Natural killer cell (primary cell): Measurements from ENCODE around the gene NAA25. TPM values are rescaled to one million over a fixed set of nuclear protein-coding genes. Genes with fewer than 3 reads are reported as not detected.

Experiments used
- ATAC-seq, 3 donors: fragments of 150-1000 bp in 2 of 3; fragments of 200-7000 bp in 1 of 3; cut with Tn5 transposase; 1 replicate in 1 of 3; 2 replicates in 2 of 3; pipeline ENCODE4 v1.10.0; 2021; ENCODE audit warnings: mild to moderate bottlenecking in 2 of 3, moderate library complexity in 2 of 3
- DNase-seq, 2 donors: peaks; one replicate each; pipeline versions ENCODE4 v3.0.0 to v3.0.0-alpha.2; 2013 to 2021; ENCODE audit warnings: mixed read lengths in 1 of 2
- H3K27ac ChIP-seq: one replicate; pipeline ENCODE4 v1.5.1; 2013; ENCODE audit warnings: mild to moderate bottlenecking, low read length
- H3K27me3 ChIP-seq: one replicate; pipeline ENCODE4 v1.6.1; 2013; ENCODE audit warnings: low read length; ENCODE audit not compliant: control insufficient read depth, insufficient read depth
- H3K36me3 ChIP-seq: one replicate; pipeline ENCODE4 v1.6.1; 2013; ENCODE audit warnings: low read length; ENCODE audit not compliant: control insufficient read depth, insufficient read depth
- H3K4me1 ChIP-seq: one replicate; pipeline ENCODE4 v1.6.1; 2013; ENCODE audit warnings: low read length; ENCODE audit not compliant: control insufficient read depth, insufficient read depth
- H3K4me3 ChIP-seq: one replicate; pipeline ENCODE4 v1.5.1; 2013; ENCODE audit warnings: low read length
- H3K9me3 ChIP-seq: one replicate; pipeline ENCODE4 v1.6.1; 2013; ENCODE audit warnings: low read length; ENCODE audit not compliant: control insufficient read depth, insufficient read depth
- H3K27ac Mint-ChIP-seq, 2 donors: one replicate each; pipeline ENCODE4 v1.8.0; 2022; ENCODE audit warnings: mild to moderate bottlenecking in 2 of 2, mixed read lengths in 2 of 2, moderate library complexity in 1 of 2
- H3K27me3 Mint-ChIP-seq, 2 donors: one replicate each; pipeline ENCODE4 v1.8.0; 2022; ENCODE audit warnings: low read depth in 2 of 2, mixed read lengths in 2 of 2
- H3K36me3 Mint-ChIP-seq: one replicate; pipeline ENCODE4 v1.8.0; 2022; ENCODE audit warnings: mixed read lengths
- H3K4me1 Mint-ChIP-seq, 2 donors: one replicate each; pipeline ENCODE4 v1.8.0; 2022; ENCODE audit warnings: mixed read lengths in 2 of 2
- H3K4me3 Mint-ChIP-seq: one replicate; pipeline ENCODE4 v1.8.0; 2022; ENCODE audit warnings: mild to moderate bottlenecking, moderate library complexity, mixed read lengths
- H3K9me3 Mint-ChIP-seq, 2 donors: one replicate each; pipeline ENCODE4 v1.8.0; 2022; ENCODE audit warnings: mixed read lengths in 2 of 2
- WGBS: methylation state at CpG from one replicate; pipeline ENCODE4 v1.1.7; 2013; ENCODE audit warnings: missing lambda C conversion rate; ENCODE audit not compliant: insufficient coverage; 5-methylcytosine and 5-hydroxymethylcytosine counted together
- intact Hi-C: fragments of 100-400 bp; cut with micrococcal nuclease; formaldehyde crosslinking; loops from one replicate; pipeline ENCODE4 v1.14.2; 2022
- total RNA-seq, 4 donors: library from RNA; stranded (reverse); fragments of 120-200 nt in 1 of 4; gene quantifications; one replicate each; pipeline versions ENCODE4 v1.2.3 to v1.2.4, GENCODE V29; 2013 to 2022
- TF ChIP-seq, protein P1 (sequence below): fragments of 200-600 bp; IDR thresholded peaks from one replicate; pipeline ENCODE4 v1.8.0; 2022; ENCODE audit warnings: antibody characterized with exemption

Gene NAA25
- total RNA-seq, 3 donors from 2014 or later (not counting 1 experiment from before 2014, with no cell fraction given), result 25.8 to 34.4 (median 30.7) TPM

DNA sequence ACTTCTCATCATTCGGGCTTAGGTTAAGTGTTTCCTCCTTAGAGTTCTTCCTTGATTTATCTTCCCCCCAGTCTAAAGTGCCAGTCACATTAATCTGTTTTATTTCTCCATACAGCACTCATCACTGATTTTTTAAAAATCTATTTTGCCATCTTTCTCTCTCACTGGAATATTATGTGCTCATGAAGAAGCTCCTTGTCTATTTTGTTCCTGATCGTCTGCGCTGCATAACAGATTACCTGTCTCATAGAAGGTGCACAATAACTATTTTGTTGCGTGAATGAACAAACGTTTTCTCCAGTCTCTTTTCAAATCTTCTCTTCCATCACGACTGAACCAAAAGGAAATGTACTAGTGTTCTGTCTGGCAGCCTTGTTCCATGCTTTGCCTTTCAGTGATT is 92.6 kb downstream of the NAA25 start:
- intact Hi-C loops, result loop anchor here (10.0 kb wide), 1 partner anchor 109 kb away; the partner anchor contains the start of gene TRAFD1
- ATAC-seq, result no peak
- no peaks in the 10 kb centered on the region for H3K27me3 ChIP-seq
- DNase-seq, result no peak
- H3K4me1 Mint-ChIP-seq, result peaks cover 53 to 71% of the 10 kb centered on the region in 2 donors
- TF ChIP-seq, protein P1, sequence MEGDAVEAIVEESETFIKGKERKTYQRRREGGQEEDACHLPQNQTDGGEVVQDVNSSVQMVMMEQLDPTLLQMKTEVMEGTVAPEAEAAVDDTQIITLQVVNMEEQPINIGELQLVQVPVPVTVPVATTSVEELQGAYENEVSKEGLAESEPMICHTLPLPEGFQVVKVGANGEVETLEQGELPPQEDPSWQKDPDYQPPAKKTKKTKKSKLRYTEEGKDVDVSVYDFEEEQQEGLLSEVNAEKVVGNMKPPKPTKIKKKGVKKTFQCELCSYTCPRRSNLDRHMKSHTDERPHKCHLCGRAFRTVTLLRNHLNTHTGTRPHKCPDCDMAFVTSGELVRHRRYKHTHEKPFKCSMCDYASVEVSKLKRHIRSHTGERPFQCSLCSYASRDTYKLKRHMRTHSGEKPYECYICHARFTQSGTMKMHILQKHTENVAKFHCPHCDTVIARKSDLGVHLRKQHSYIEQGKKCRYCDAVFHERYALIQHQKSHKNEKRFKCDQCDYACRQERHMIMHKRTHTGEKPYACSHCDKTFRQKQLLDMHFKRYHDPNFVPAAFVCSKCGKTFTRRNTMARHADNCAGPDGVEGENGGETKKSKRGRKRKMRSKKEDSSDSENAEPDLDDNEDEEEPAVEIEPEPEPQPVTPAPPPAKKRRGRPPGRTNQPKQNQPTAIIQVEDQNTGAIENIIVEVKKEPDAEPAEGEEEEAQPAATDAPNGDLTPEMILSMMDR, result no peak
- H3K4me3 Mint-ChIP-seq, result peak overlapping the region; percentile 38
- peaks cover 34% of the 10 kb centered on the region for H3K36me3 ChIP-seq
- 92% methylated on average over 6 of the region's 6 CpGs for WGBS
- peaks cover 36% of the 10 kb centered on the region for H3K4me1 ChIP-seq
- H3K4me3 ChIP-seq, result no peak overlapping the region
- no peak overlapping the region for H3K27ac ChIP-seq
- H3K27ac Mint-ChIP-seq, result peak overlapping the region; percentile 6 to 32
- H3K9me3 ChIP-seq, result no peaks in the 10 kb centered on the region
- no peaks in the 10 kb centered on the region for H3K27me3 Mint-ChIP-seq
- H3K9me3 Mint-ChIP-seq, result no peaks in the 10 kb centered on the region
- no peaks in the 10 kb centered on the region for H3K36me3 Mint-ChIP-seq

DNA sequence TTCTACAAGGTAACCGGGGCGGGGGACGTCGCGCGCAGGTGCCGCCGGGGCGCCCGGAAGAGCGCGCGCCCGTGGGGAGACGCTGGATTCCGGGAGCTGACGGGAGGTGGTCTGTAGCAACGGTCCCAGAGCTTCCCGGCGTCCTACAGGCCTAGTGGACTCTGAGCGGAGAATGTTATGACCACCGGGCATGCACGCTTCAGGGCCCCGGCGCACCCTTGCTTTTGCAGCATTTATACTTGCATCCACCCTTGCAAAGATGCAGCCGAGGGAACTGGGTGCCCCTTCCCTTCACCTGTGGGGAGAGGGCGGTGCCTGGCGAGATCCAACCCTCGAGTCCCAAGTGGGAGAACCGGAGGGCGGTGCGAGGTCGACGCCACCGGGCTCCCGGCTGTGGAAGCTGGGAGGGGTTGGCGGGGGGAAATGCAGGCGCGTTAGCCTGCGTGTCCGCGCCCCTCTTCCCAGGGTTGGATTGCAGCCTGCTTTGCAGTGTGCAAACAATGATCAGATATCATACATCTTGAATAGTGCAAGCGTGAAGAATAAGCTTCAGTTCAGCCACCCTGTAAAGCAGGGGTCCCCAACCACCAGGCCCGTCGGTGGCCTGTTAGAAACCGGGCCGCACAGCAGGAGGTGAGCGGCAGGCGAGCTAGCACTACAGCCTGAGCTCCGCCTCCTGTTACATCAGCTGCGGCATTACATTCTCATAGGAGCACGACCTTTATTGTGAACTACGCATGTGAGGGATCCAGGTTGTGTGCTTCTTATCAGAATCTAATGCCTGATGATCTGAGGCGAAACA is 94.8 kb downstream of the NAA25 start:
- peak; percentile 34 to 86 for DNase-seq
- peak overlapping the region; percentile 86 for H3K4me3 Mint-ChIP-seq
- 2% methylated on average over 54 of the region's 54 CpGs for WGBS
- Histone ChIP-seq H3K4me1 (peaks cover 40% of the 10 kb centered on the region), H3K27me3 (no peaks in the 10 kb centered on the region), H3K36me3 (peaks cover 16% of the 10 kb centered on the region), H3K27ac (peak overlapping the region; percentile 77), H3K4me3 (peak overlapping the region; percentile 66), H3K9me3 (no peaks in the 10 kb centered on the region)
- no peaks in the 10 kb centered on the region for H3K27me3 Mint-ChIP-seq
- peaks cover 47 to 63% of the 10 kb centered on the region in 2 donors for H3K4me1 Mint-ChIP-seq
- TF ChIP-seq, protein P1, result no peak
- peak in 2 of 3 donors; percentile 0 to 5 for ATAC-seq
- H3K9me3 Mint-ChIP-seq, result no peaks in the 10 kb centered on the region
- no peaks in the 10 kb centered on the region for H3K36me3 Mint-ChIP-seq
- peak overlapping the region; percentile 93 to 96 for H3K27ac Mint-ChIP-seq
- intact Hi-C loops, result loop anchor here (1.0 to 10.0 kb wide), 2 partner anchors 69 to 111 kb away; partner anchors contain the start of gene TRAFD1

- Mint-ChIP-seq H3K9me3 (no peaks in the 10 kb centered on the region), H3K4me1 (peaks cover 39 to 54% of the 10 kb centered on the region in 2 donors)
- intact Hi-C loops, result loop anchor here (1.0 to 10.0 kb wide), 2 partner anchors 68 to 112 kb away; partner anchors contain the start of gene TRAFD1
Observed at GRCh38 chr12:112012775-112013600, 95.6 kb downstream of the NAA25 start, which contains the start of the genes ERP29 and TMEM116. Gene ERP29, plus strand, starts transcription at chr12:112013426. Its CDS starts 40 bp downstream, at chr12:112013466. Gene TMEM116, minus strand, starts transcription at chr12:112013165. Its CDS starts 7,895 bp downstream, at chr12:112005270.

More at GRCh38 chr12:112012775-112013600, 95.6 kb downstream of the NAA25 start, which contains the start of the genes ERP29 and TMEM116:
- under 1% methylated on average over 67 of the region's 67 CpGs for WGBS
- Histone ChIP-seq H3K9me3 (no peaks in the 10 kb centered on the region), H3K27me3 (no peaks in the 10 kb centered on the region), H3K4me3 (peak within 1 kb of the TSS; percentile 74), H3K36me3 (peaks cover 10% of the 10 kb centered on the region), H3K27ac (peak within 1 kb of the TSS; percentile 93), H3K4me1 (peaks cover 40% of the 10 kb centered on the region)
- peak within 1 kb of the TSS; percentile 86 for H3K4me3 Mint-ChIP-seq
- DNase-seq (peak; percentile 99 to 100), ATAC-seq (peak; percentile 87 to 95 (median 90))
- no peaks in the 10 kb centered on the region for H3K27me3 Mint-ChIP-seq
- H3K27ac Mint-ChIP-seq, result peak within 1 kb of the TSS; percentile 93 to 96
- H3K36me3 Mint-ChIP-seq, result no peaks in the 10 kb centered on the region
- TF ChIP-seq, protein P1, result peak; percentile 71
